Hematopoietic multipotent progenitor cell treated with erythropoietin and hydrocortisone succinate and interleukin-3 and kit ligand, for 6 days (in vitro differentiated cells): Measurements from ENCODE around the gene VPREB3.

Experiments
- DNase-seq: peaks from one replicate; pipeline ENCODE4 v3.0.0-alpha.2; 2015

The VPREB3 gene

GRCh38 chr22:23782252-23782651 lies 28.0 kb upstream of the VPREB3 start:
- DNase-seq = no peak

DNA sequence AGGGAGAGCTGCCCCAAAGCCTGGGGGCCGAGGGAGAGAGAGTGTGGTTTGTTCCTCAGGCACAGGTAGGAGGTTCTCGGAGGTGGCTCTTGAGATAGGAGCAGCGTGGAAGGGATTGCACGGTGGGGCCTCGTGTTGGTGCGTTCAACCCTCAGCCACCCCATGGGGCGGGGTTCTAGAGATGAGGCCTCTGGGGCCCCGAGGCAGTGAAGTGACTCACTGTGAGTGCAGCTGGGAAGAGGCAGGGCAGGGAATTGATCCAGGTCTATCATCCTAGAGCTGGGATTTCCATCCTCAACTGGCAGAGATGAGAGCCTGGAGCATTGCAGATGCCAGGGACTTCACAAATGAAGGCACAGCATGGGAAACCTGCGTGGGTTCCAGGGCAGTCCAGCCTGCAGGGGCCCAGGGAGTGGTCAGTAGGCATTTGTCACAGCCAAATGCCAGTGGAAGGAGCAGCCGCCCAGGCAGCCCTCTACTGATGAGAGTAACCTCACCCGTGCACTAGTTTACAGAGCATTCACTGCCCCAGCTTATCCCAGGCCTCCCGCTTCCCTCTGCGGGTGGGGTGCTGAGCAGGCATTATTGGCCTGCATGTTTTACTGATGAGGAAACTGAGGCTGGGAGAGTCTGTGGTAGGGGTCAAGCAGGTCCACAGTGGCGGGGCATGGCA lies 27.4 kb upstream of the VPREB3 start:
- no peak for DNase-seq

GRCh38 chr22:23781065-23781464 lies 26.8 kb upstream of the VPREB3 start:
- no peak for DNase-seq

GRCh38 chr22:23780146-23780748 lies 26.0 kb upstream of the VPREB3 start:
- DNase-seq = no peak

- DNase-seq = no peak
Measured at GRCh38 chr22:23779731-23780130, 25.5 kb upstream of the VPREB3 start.

- DNase-seq = no peak
Measured at GRCh38 chr22:23779083-23779482, 24.9 kb upstream of the VPREB3 start.

GRCh38 chr22:23778577-23778900 lies 24.3 kb upstream of the VPREB3 start:
- DNase-seq = no peak

GRCh38 chr22:23777776-23778576 lies 23.8 kb upstream of the VPREB3 start:
- DNase-seq = no peak

GRCh38 chr22:23775779-23776375 lies 21.7 kb upstream of the VPREB3 start:
- no peak for DNase-seq

GRCh38 chr22:23774922-23775436 lies 20.8 kb upstream of the VPREB3 start:
- no peak for DNase-seq

DNA sequence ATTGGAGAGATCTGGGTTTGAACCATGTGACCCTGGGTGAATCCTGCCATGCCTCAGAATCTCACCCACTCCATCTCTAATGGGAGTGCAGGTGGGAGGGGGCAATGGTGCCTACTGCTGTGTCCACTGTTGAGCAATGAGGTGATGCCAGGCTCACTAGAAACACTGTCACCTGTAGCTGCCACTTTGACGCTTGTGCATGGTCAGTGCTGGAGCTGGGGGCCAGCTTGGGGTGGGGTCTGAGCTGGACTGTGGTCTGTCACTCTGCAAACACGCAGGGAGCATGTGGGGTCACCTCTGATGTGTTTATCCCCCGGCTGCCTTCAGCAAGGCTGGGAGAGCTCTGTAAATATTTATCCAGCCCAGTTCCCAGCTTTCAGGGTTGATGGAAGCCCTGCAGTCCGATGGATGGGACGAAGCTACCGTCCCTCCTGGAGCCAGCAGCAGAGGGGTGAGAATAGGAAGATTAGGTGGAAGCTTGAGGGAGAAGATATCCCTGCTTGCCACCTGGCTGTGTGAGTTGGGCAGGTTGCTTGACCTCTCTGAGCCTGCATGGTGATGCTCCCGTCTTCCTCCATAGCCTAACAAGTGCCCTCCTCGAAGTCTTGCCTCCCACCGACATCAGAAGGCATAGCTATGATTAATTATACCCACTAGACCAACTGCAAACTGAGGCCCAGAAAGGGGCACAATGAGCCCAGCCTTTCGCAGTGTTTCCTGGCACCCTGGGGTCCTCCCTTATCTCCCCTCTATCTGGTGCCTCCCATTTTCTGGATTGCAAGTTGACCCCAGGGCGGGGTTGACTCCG lies 20.1 kb upstream of the VPREB3 start:
- DNase-seq = no peak

GRCh38 chr22:23773483-23774113 lies 19.4 kb upstream of the VPREB3 start:
- DNase-seq = no peak

- peak; percentile 78 for DNase-seq
Measured at GRCh38 chr22:23772649-23773473, 18.6 kb upstream of the VPREB3 start, which contains the start of gene MMP11. Gene MMP11 (plus strand): TSS chr22:23772849. CDS start chr22:23772871, 22 bp downstream.

DNA sequence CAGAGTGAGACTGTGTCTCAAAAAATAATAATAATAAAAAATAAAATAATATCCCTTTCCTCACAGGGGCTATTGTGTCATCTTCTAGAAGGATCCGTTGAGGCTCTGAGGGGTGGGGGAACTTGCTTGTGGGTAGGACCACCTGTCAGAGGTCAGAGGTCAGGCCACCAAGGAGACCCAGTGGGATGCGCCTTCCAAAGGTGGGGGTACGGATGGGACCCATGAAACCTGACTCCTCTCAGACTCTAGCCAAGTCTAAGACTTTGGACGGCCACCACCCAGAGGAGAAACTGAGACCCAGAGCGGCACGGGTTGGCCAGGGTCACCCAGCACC lies 18.1 kb upstream of the VPREB3 start:
- no peak for DNase-seq

DNA sequence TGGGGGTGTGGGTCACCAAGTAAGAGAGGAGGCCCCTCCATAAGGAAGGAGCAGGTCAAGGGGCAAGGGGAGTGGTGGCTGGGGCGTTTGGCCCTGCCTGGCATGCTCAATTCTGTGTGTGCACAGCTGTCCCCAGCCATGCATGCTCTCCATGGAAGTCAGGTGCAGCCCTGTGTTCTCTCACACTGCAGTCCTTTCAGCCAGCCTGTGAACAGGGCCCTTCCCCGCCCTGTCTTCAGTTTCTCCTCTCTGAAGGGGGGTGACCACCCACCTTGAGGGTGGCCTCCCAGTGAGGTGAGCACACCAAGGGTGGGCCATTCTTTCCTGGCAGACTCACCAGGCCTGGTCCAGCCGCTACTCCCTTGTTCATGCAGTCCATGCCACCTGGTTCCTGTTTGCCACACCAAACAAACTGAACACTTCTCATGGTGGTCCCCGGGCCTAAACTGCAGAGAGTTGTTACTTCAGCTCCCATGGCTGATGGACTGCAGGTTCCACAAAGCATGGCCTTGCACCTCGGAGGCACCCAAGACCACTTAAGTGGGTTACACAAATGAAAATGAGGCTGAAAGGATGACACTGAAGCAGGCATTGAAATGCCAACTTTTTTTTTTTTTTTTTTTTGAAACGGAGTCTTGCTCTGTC lies 15.2 kb upstream of the VPREB3 start:
- DNase-seq = no peak

DNA sequence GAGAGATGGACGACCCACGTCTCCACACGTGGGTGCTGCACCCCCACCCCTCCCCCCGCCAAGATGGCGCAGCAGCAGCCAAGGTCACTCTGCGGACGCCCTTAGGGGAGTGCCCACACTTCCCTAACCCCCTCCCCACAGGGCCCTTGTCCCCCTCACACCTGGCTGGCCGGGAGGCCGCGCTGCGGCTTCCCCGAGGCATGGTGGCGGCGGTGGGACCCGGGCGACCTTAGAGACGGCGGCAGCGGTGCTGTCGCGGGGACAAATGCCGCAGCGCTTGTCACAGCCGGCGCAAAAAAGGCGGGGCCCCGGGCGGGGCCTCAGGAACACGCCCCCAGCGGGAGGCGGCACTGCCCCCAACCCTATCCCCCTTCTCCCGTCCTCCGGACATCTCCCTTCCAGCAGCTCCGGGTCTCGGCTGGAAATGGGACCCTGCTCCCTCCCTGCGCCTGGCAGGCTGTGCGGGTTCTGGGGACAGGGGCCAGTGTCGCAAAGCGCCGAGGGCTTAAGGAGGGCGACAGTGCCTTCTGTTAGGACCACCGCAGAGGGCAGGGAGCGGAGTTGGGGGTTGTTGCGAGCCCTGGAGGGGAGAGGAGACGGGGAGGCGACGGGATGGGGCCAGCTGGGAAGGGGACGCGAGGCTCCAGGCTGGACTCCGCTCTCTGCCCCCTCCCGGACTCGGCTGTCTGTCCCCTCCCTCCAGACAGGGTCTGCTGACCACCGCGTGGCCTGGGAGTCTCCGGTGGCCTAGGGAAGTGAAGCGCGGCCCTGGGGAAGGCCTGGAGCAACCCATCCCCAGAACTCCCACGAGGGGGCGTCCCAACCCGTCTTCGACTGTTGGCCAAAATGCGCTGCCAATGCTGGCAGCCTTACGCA lies 13.7 kb upstream of the VPREB3 start, which contains the start of gene CHCHD10:
CHCHD10 (minus strand) TSS at position 300 of the 876 bp plus-strand sequence; CDS start at position 202, 98 bp downstream.
- peak; percentile 92 for DNase-seq

- no peak for DNase-seq
Measured at GRCh38 chr22:23767303-23767672, 13.1 kb upstream of the VPREB3 start.

- DNase-seq = no peak
Measured at GRCh38 chr22:23764899-23765881, 11.0 kb upstream of the VPREB3 start.
